ENCODE results near the gene PRM3.

PRM3 gene

GRCh38 chr16:11272921-11273720, at the start of gene PRM3:
Gene PRM3 (minus strand): TSS chr16:11273629. CDS start chr16:11273595, 34 bp downstream.
- TF ChIP-seq ZFX (IDR thresholded peaks at IDR 0.05; ENCODE audit: borderline replicate concordance), result no peak
- TF ChIP-seq CTCF (IDR thresholded peaks at IDR 0.05), result no peak

GRCh38 chr16:11322823-11323222, 49.4 kb upstream of the PRM3 start:
- no peak overlapping the region for H3K27ac ChIP-seq

More at GRCh38 chr16:11272921-11273720, at the start of gene PRM3:
- H3K27ac ChIP-seq, result no peak within 1 kb of the TSS

GRCh38 chr16:11321662-11322061, 48.2 kb upstream of the PRM3 start:
- no peak overlapping the region for H3K27ac ChIP-seq
- TF ChIP-seq CTCF (IDR thresholded peaks at IDR 0.05) (no peak), ZFX (IDR thresholded peaks at IDR 0.05; ENCODE audit: borderline replicate concordance) (no peak)

More at GRCh38 chr16:11322823-11323222, 49.4 kb upstream of the PRM3 start:
- TF ChIP-seq ZFX (IDR thresholded peaks at IDR 0.05; ENCODE audit: borderline replicate concordance) (no peak), CTCF (IDR thresholded peaks at IDR 0.05) (no peak)

DNA sequence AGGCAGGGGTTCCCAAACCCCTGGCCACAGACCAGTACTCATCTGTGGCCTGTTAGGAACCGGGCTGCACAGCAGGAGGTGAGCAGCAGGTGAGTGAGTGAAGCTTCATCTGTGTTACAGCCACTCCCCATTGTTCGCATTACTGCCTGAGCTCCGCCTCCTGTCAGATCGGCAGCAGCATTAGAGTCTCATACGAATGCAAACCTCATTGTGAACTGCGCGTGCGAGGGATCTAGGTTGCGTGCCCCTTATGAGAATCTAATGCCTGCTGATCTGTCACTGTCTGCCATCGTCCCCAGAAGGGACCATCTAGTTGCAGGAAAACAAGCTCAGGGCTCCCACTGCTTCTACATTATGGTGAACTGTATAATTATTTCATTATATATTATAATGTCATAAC, 46.7 kb upstream of the PRM3 start:
- TF ChIP-seq ZFX (IDR thresholded peaks at IDR 0.05; ENCODE audit: borderline replicate concordance), result no peak
- no peak for TF ChIP-seq CTCF (IDR thresholded peaks at IDR 0.05)
- H3K27ac ChIP-seq, result no peak overlapping the region

DNA sequence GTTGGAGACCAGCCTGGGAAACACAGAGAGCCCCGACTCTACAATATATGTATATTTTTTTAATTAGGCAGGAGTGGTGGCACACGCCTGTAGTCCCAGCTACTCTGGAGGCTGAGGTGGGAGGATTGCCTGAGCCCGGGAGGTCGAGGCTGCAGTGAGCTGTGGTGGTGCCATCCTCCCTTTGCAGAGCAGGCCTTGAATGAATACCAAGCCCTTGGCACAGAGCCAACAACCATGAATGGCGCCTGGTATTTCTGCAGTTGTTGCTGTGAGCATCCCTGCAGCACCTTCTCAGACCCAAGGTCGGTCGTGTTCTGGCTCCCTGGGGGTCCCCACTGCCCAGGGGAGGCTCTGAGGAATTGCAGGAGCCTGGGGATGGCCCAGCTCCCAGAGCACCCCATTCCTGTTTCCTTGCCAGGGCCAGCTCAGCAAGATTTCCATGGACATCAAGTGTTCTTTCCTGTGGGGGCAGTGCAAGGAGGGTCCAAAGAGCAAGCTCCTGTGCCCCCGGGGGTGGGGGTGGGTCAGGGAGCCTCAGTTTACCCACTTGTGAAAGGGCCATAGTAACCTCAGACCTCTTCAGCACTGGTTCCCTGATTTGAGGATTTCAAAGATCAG, 46.2 kb upstream of the PRM3 start:
- H3K27ac ChIP-seq, result no peak overlapping the region
- TF ChIP-seq ZFX (IDR thresholded peaks at IDR 0.05; ENCODE audit: borderline replicate concordance) (no peak), CTCF (IDR thresholded peaks at IDR 0.05) (no peak)

- H3K27ac ChIP-seq, result no peak overlapping the region
- no peak for TF ChIP-seq CTCF (IDR thresholded peaks at IDR 0.05)
- TF ChIP-seq ZFX (IDR thresholded peaks at IDR 0.05; ENCODE audit: borderline replicate concordance), result no peak
These were observed 45.4 kb upstream of the PRM3 start for GRCh38 chr16:11318817-11319216.

All from 22Rv1 (cell line).